ENCODE measurements around the gene TCF15.

Gene TCF15

GRCh38 chr20:610130-611046 lies at the start of gene TCF15:
TCF15 (minus strand) TSS chr20:610309; CDS start chr20:610237, 72 bp downstream.
- no peak for DNase-seq (ENCODE audit: low read depth, low spot score)

GRCh38 chr20:658731-659291 lies 48.7 kb upstream of the TCF15 start:
- DNase-seq (ENCODE audit: low read depth, low spot score): no peak

GRCh38 chr20:658202-658601 lies 48.1 kb upstream of the TCF15 start:
- DNase-seq (ENCODE audit: low read depth, low spot score): no peak

- no peak for DNase-seq (ENCODE audit: low read depth, low spot score)
Measured at GRCh38 chr20:655726-656624, 45.9 kb upstream of the TCF15 start.

- DNase-seq (ENCODE audit: low read depth, low spot score): no peak
Measured at GRCh38 chr20:654417-654750, 44.3 kb upstream of the TCF15 start.

GRCh38 chr20:653590-654416 lies 43.7 kb upstream of the TCF15 start:
- no peak for DNase-seq (ENCODE audit: low read depth, low spot score)

GRCh38 chr20:653110-653589 lies 43.0 kb upstream of the TCF15 start, which contains the start of gene SRXN1:
SRXN1 (minus strand) TSS chr20:653200; CDS start chr20:653185, 15 bp downstream.
- DNase-seq (ENCODE audit: low read depth, low spot score): peak; percentile 52

GRCh38 chr20:652615-653109 lies 42.6 kb upstream of the TCF15 start:
- DNase-seq (ENCODE audit: low read depth, low spot score): no peak

GRCh38 chr20:651713-652614 lies 41.9 kb upstream of the TCF15 start:
- no peak for DNase-seq (ENCODE audit: low read depth, low spot score)

- no peak for DNase-seq (ENCODE audit: low read depth, low spot score)
Measured at GRCh38 chr20:650954-651353, 40.8 kb upstream of the TCF15 start.

GRCh38 chr20:650281-650680 lies 40.2 kb upstream of the TCF15 start:
- no peak for DNase-seq (ENCODE audit: low read depth, low spot score)

- no peak for DNase-seq (ENCODE audit: low read depth, low spot score)
Measured at GRCh38 chr20:647479-648019, 37.4 kb upstream of the TCF15 start.

- DNase-seq (ENCODE audit: low read depth, low spot score): no peak
Measured at GRCh38 chr20:646868-647233, 36.7 kb upstream of the TCF15 start.

- DNase-seq (ENCODE audit: low read depth, low spot score): no peak
Measured at GRCh38 chr20:646107-646867, 36.2 kb upstream of the TCF15 start.

- DNase-seq (ENCODE audit: low read depth, low spot score): peak; percentile 26
Measured at GRCh38 chr20:645318-646106, 35.4 kb upstream of the TCF15 start.

GRCh38 chr20:644692-645317 lies 34.7 kb upstream of the TCF15 start:
- DNase-seq (ENCODE audit: low read depth, low spot score): no peak

- no peak for DNase-seq (ENCODE audit: low read depth, low spot score)
Measured at GRCh38 chr20:642398-643174, 32.5 kb upstream of the TCF15 start.
